Prostate gland (tissue), 2 donors: ENCODE results near the gene RPLP2. TPM values are rescaled to one million over a fixed set of nuclear protein-coding genes. Genes with fewer than 3 reads are reported as not detected.

ENCODE experiments used
- DNase-seq: peaks from one replicate; pipeline ENCODE4 v3.0.0-alpha.2; 2019; ENCODE audit warnings: low spot score
- H3K27ac ChIP-seq, 2 donors: fragments of 200-600 bp; sonication (generic); 2 replicates each; pipeline ENCODE4 v1.5.1; 2017 to 2019
- H3K27me3 ChIP-seq: fragments of 200-600 bp; sonication (generic); replicated peaks from 2 replicates; pipeline ENCODE4 v1.5.1; 2019; ENCODE audit not compliant: insufficient read depth
- H3K36me3 ChIP-seq, 2 donors: fragments of 200-600 bp; sonication (generic); 1 replicate in 1 of 2; 2 replicates in 1 of 2; pipeline versions ENCODE4 v1.5.1 to v1.8.1; 2017 to 2019
- H3K4me1 ChIP-seq: fragments of 200-600 bp; sonication (generic); replicated peaks from 2 replicates; pipeline ENCODE4 v1.5.1; 2019
- H3K4me3 ChIP-seq, 2 donors: fragments of 200-600 bp; sonication (generic); 2 replicates each; pipeline ENCODE4 v1.5.1; 2017 to 2019
- H3K9me3 ChIP-seq: fragments of 200-600 bp; sonication (generic); 2 replicates; pipeline ENCODE4 v1.5.1; 2017
- POLR2A ChIP-seq: fragments of 450-650 bp; IDR thresholded peaks from one replicate; pipeline ENCODE4 v1.6.1; 2016; ENCODE audit warnings: antibody characterized with exemption, mild to moderate bottlenecking
- POLR2AphosphoS5 ChIP-seq: sonication (generic); formaldehyde crosslinking; IDR thresholded peaks from one replicate; pipeline ENCODE4 v1.6.1; 2017; ENCODE audit warnings: antibody characterized with exemption
- WGBS: methylation state at CpG from one replicate; pipeline ENCODE4 v1.1.5; 2018; 5-methylcytosine and 5-hydroxymethylcytosine counted together
- intact Hi-C: fragments of 100-400 bp; cut with DNase I; formaldehyde crosslinking; loops from one replicate; pipeline ENCODE4 v1.14.2; 2022
- total RNA-seq, 2 donors: library from RNA; depleted of rRNA; stranded (reverse); fragments of >200 nt; gene quantifications; one replicate each; pipeline ENCODE4 v1.1.0, GENCODE V29; 2016
- TF ChIP-seq, protein P1 (sequence below), 4 experiments: fragments of 200-600 bp in 2 of 4; fragments of 450-650 bp in 2 of 4; sonication (generic) in 2 of 4; IDR thresholded peaks; 1 replicate in 3 of 4; 2 replicates in 1 of 4; pipeline ENCODE4 v1.5.1; 2016 to 2019; ENCODE audit warnings: antibody characterized with exemption in 4 of 4, mild to moderate bottlenecking in 2 of 4, moderate library complexity in 2 of 4

The RPLP2 gene
- total RNA-seq, 2 donors from 2014 or later, result 431 to 906 TPM

DNA sequence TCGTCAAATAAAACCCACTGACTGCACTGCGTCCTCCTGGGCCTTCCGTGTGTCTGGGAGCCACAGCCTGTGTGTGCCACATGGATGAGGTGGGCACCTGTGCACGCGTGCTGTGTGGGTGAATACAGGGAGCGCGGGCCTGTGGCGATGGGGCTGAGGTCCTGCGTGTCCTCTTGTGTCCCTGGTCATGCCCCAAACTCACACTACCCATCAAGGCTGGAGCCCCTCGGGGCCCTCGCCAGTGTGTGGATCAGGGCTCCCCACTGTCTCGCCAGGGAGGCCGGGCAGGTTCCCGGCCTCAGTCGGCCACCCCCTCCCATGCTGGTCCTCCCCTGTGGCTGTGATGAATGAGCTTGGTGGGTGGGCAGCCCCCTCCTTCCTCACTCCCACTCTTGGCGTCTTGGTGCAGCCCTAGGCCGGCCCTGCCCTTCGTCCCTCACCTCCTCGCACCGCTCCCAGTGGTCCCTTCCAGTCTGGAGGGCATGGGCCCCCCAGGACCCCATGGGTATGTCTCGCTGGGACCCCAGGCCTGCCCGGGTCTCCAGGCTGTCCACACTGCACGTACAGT is 22.3 kb downstream of the RPLP2 start:
- intact Hi-C loops, result no loop called here
- Histone ChIP-seq H3K9me3 (no peaks in the 10 kb centered on the region), H3K4me1 (peaks cover 32% of the 10 kb centered on the region), H3K36me3 (no peaks in the 10 kb centered on the region), H3K27me3 (no peaks in the 10 kb centered on the region), H3K4me3 (peak overlapping the region; percentile 63 to 79), H3K27ac (peak overlapping the region; percentile 76 to 77)
- WGBS, result 77% methylated on average over 23 of the region's 23 CpGs
- DNase-seq, result no peak
- TF ChIP-seq, protein P1, sequence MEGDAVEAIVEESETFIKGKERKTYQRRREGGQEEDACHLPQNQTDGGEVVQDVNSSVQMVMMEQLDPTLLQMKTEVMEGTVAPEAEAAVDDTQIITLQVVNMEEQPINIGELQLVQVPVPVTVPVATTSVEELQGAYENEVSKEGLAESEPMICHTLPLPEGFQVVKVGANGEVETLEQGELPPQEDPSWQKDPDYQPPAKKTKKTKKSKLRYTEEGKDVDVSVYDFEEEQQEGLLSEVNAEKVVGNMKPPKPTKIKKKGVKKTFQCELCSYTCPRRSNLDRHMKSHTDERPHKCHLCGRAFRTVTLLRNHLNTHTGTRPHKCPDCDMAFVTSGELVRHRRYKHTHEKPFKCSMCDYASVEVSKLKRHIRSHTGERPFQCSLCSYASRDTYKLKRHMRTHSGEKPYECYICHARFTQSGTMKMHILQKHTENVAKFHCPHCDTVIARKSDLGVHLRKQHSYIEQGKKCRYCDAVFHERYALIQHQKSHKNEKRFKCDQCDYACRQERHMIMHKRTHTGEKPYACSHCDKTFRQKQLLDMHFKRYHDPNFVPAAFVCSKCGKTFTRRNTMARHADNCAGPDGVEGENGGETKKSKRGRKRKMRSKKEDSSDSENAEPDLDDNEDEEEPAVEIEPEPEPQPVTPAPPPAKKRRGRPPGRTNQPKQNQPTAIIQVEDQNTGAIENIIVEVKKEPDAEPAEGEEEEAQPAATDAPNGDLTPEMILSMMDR (IDR thresholded peaks at IDR 0.05), result no peak
- TF ChIP-seq POLR2AphosphoS5, result no peak
- no peak for TF ChIP-seq POLR2A

DNA sequence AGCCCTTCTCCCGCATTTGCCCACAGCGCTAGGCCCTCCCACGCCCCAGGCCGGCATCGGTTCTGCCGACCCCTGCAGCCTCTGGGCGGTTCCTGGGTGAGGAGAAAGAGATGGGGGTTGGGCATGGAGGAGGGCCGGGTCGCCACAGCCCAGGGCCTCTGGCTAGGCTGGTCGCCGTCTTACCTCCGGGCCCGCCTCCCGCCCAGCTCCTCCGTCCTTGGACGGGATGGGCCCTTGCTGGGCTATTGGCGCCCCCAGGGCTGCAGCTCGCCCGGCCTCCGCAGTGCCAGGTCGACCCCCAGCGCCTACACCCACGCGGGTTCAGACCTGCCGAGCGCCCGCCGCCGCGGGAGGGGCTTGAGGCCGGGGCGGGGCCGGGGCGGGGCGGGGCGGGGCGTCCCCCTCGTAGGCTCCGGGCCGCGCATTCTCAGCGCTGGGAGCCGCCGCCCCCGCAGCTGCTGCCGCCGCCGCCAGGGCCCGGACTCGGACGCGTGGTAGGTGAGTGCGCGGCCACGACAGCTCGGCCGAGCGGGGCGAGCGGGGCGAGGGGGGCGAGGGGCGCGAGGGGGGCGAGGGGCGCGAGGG is 22.9 kb downstream of the RPLP2 start, which contains the start of gene CD151:
TSS of gene CD151 (plus strand) at position 424 of the 585 bp plus-strand sequence. CDS start 3,118 bp downstream, outside the sequence.
- intact Hi-C loops, result no loop called here
- no peak for TF ChIP-seq POLR2AphosphoS5
- TF ChIP-seq, protein P1 (IDR thresholded peaks at IDR 0.05), result peak in 1 of 4 experiments; percentile 16
- no peak for DNase-seq
- Histone ChIP-seq H3K27me3 (no peaks in the 10 kb centered on the region), H3K27ac (peak within 1 kb of the TSS; percentile 76 to 77), H3K9me3 (no peaks in the 10 kb centered on the region), H3K4me1 (peaks cover 27% of the 10 kb centered on the region), H3K36me3 (no peaks in the 10 kb centered on the region), H3K4me3 (peak within 1 kb of the TSS; percentile 63 to 79)
- WGBS, result 4% methylated on average over 41 of the region's 67 CpGs

DNA sequence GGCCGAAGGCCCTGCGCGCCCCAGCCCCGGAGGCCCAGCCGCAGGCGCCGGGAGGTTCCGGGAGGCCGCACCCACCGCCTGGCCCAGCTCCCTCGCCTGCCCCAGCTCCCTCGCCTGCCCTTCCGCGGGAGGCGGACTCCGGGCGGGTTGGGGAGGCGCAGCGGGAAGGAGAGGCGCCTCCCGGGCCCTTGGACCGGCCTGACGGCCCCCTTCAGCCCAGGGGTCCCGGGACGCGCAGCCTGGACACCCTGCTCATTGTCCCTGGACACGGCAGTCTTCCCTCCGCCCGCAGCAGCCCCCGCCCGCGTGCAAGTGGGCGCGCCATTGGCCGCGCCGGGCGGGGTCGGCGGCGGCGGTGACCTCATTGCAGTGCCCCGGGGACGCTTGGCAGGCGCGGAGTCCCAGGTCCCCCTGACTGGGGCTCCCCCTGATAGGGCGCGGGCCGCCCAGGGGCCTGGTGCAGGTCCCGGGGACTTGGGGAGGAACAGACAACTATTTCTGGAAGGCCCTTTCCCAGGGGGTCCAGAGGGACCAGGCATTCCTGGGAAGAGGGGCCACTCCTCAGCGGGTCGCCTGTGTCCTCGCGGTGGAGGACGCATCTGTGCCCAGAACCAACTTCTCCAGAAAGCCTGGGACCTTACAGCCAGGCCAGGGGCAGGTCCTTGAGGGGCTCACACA is 23.5 kb downstream of the RPLP2 start:
- TF ChIP-seq, protein P1 (IDR thresholded peaks at IDR 0.05), result no peak
- TF ChIP-seq POLR2A, result peak; percentile 39
- no peak for TF ChIP-seq POLR2AphosphoS5
- no peaks in the 10 kb centered on the region for H3K27me3 ChIP-seq
- H3K4me3 ChIP-seq, result peak overlapping the region; percentile 63 to 79
- no peak for DNase-seq
- H3K36me3 ChIP-seq, result no peaks in the 10 kb centered on the region
- peaks cover 27% of the 10 kb centered on the region for H3K4me1 ChIP-seq
- under 1% methylated on average over 30 of the region's 55 CpGs for WGBS
- H3K27ac ChIP-seq, result peak overlapping the region; percentile 76 to 77
- no peaks in the 10 kb centered on the region for H3K9me3 ChIP-seq
- intact Hi-C loops, result no loop called here

DNA sequence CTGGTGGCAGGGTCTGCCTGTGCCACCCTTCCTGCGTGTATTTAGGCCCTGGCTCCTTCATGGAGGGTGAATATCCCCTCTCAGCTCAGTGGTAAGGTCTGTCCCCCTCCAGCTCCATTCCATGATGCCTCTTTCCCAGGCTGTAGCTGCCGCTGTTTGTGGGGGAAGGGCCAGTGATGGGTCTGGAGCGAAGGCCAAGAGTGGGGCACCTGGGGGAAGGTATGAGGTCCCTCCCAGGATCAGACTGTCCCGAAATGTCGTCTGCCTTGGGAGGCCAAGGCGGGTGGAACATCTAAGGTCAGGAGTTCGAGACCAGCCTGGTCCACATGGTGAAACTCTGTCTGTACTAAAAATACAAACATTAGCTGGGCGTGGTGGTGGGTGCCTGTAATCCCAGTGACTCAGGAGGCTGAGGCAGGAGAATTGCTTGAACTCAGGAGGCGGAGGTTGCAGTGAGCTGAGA is 24.1 kb downstream of the RPLP2 start:
- H3K4me3 ChIP-seq, result peak overlapping the region; percentile 63 to 79
- H3K36me3 ChIP-seq, result no peaks in the 10 kb centered on the region
- peak overlapping the region; percentile 76 to 77 for H3K27ac ChIP-seq
- TF ChIP-seq, protein P1 (IDR thresholded peaks at IDR 0.05), result no peak
- TF ChIP-seq POLR2AphosphoS5, result no peak
- no peak for TF ChIP-seq POLR2A
- no peaks in the 10 kb centered on the region for H3K27me3 ChIP-seq
- no peaks in the 10 kb centered on the region for H3K9me3 ChIP-seq
- intact Hi-C loops, result no loop called here
- WGBS, result 61% methylated on average over 9 of the region's 9 CpGs
- H3K4me1 ChIP-seq, result peaks cover 27% of the 10 kb centered on the region
- no peak for DNase-seq
